ENCODE results near the gene LAMTOR3. TPM values are rescaled to one million over a fixed set of nuclear protein-coding genes. Genes with fewer than 3 reads are reported as not detected.

LAMTOR3 gene
- total and polyA plus RNA-seq, 4 donors, result 13.5 to 26.3 (median 19.8) TPM

DNA sequence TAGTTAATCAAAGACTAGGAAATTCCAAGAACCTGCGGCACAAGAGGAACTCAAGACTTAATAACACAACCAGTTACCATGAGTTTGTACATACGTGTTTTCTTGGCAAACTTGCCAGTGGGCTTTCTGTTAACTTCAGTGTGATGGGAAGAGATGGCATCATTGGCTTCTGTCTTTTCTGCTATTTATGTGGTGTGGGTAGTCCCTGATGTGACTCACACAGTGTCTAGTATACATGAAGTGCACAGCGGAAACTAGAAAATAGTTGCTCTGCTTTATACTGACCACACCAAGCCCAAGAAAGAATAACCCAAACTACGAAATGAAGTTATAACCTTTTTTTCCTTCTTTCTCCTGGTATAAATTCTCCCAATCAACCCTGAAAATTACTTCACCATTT, 53.1 kb downstream of the LAMTOR3 start:
- no peak for TF ChIP-seq NR2F2 (IDR thresholded peaks at IDR 0.05)
- TF ChIP-seq EGR1 (IDR thresholded peaks at IDR 0.05; ENCODE audit: low read depth in 2 of 2), result no peak
- TF ChIP-seq, protein P1, sequence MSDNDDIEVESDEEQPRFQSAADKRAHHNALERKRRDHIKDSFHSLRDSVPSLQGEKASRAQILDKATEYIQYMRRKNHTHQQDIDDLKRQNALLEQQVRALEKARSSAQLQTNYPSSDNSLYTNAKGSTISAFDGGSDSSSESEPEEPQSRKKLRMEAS (IDR thresholded peaks at IDR 0.05), result no peak
- H3K4me1 ChIP-seq (ENCODE audit: control insufficient read depth in 4 of 4, insufficient read depth in 4 of 4, low read length in 3 of 4), result no peaks in the 10 kb centered on the region
- H3K9me3 ChIP-seq (ENCODE audit: control insufficient read depth in 4 of 4, low read length in 3 of 4), result no peaks in the 10 kb centered on the region
- no peak overlapping the region for H3K9ac ChIP-seq (ENCODE audit: low read depth in 1 of 2, low read length in 2 of 2)
- DNase-seq (ENCODE audit: low spot score), result no peak
- H3K27ac ChIP-seq (ENCODE audit: low read depth in 1 of 2, low read length in 2 of 2), result no peak overlapping the region
- H3K36me3 ChIP-seq (ENCODE audit: control insufficient read depth in 4 of 4, insufficient read depth in 3 of 4, low read depth in 1 of 4, low read length in 3 of 4), result no peaks in the 10 kb centered on the region
- H3K4me3 ChIP-seq (ENCODE audit: low read depth in 1 of 3, low read length in 3 of 3), result no peak overlapping the region
- WGBS, result 92% methylated on average over 4 of the region's 4 CpGs
- no peaks in the 10 kb centered on the region for H3K27me3 ChIP-seq (ENCODE audit: control insufficient read depth in 4 of 4, insufficient read depth in 4 of 4, low read length in 3 of 4)

- no peak for DNase-seq (ENCODE audit: low spot score)
- Histone ChIP-seq H3K4me1 (ENCODE audit: control insufficient read depth in 4 of 4, insufficient read depth in 4 of 4, low read length in 3 of 4) (peaks cover 0 to under 1% (median 0%) of the 10 kb centered on the region in 4 donors), H3K27me3 (ENCODE audit: control insufficient read depth in 4 of 4, insufficient read depth in 4 of 4, low read length in 3 of 4) (no peaks in the 10 kb centered on the region), H3K36me3 (ENCODE audit: control insufficient read depth in 4 of 4, insufficient read depth in 3 of 4, low read depth in 1 of 4, low read length in 3 of 4) (no peaks in the 10 kb centered on the region), H3K9ac (ENCODE audit: low read depth in 1 of 2, low read length in 2 of 2) (no peak overlapping the region), H3K4me3 (ENCODE audit: low read depth in 1 of 3, low read length in 3 of 3) (no peak overlapping the region), H3K9me3 (ENCODE audit: control insufficient read depth in 4 of 4, low read length in 3 of 4) (no peaks in the 10 kb centered on the region), H3K27ac (ENCODE audit: low read depth in 1 of 2, low read length in 2 of 2) (no peak overlapping the region)
- WGBS, result 90% methylated on average over 2 of the region's 2 CpGs
- TF ChIP-seq CTCF (IDR thresholded peaks at IDR 0.05; ENCODE audit: low read depth, low read length, missing input control), result no peak
- TF ChIP-seq RXRA (IDR thresholded peaks at IDR 0.05), result no peak
- TF ChIP-seq ATF3 (IDR thresholded peaks at IDR 0.05), result no peak
- TF ChIP-seq, protein P2, sequence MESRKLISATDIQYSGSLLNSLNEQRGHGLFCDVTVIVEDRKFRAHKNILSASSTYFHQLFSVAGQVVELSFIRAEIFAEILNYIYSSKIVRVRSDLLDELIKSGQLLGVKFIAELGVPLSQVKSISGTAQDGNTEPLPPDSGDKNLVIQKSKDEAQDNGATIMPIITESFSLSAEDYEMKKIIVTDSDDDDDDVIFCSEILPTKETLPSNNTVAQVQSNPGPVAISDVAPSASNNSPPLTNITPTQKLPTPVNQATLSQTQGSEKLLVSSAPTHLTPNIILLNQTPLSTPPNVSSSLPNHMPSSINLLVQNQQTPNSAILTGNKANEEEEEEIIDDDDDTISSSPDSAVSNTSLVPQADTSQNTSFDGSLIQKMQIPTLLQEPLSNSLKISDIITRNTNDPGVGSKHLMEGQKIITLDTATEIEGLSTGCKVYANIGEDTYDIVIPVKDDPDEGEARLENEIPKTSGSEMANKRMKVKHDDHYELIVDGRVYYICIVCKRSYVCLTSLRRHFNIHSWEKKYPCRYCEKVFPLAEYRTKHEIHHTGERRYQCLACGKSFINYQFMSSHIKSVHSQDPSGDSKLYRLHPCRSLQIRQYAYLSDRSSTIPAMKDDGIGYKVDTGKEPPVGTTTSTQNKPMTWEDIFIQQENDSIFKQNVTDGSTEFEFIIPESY (IDR thresholded peaks at IDR 0.05), result no peak
- TF ChIP-seq GABPA (IDR thresholded peaks at IDR 0.05 in 1 of 2, conservative IDR thresholded peaks at IDR 0.05 in 1 of 2), result no peak
These were observed 55.3 kb downstream of the LAMTOR3 start for GRCh38 chr4:99838927-99839326.

DNA sequence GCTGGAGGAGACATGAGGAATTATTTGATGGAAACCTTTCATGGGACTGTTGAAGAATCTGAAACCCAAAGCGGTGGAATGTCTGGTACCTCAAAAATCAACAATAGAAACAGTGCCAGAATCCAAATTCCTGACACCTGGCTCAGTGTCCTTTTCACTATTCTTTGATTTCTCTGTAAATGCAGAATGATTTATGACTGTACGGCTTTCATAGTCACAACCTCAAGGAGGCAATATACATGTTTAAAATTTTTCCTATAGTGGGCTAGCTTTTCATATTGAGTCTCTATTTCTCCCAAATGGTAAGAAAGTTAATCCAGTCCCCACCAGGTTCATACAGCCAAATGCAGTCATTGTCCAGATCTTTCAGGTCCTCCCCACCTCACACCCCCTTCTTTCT, 58.3 kb downstream of the LAMTOR3 start:
- peaks cover 2 to 11% (median 9%) of the 10 kb centered on the region in 4 donors for H3K4me1 ChIP-seq (ENCODE audit: control insufficient read depth in 4 of 4, insufficient read depth in 4 of 4, low read length in 3 of 4)
- H3K27ac ChIP-seq (ENCODE audit: low read depth in 1 of 2, low read length in 2 of 2), result no peak overlapping the region
- no peak overlapping the region for H3K4me3 ChIP-seq (ENCODE audit: low read depth in 1 of 3, low read length in 3 of 3)
- no peaks in the 10 kb centered on the region for H3K36me3 ChIP-seq (ENCODE audit: control insufficient read depth in 4 of 4, insufficient read depth in 3 of 4, low read depth in 1 of 4, low read length in 3 of 4)
- no peak for TF ChIP-seq RAD21 (IDR thresholded peaks at IDR 0.05)
- TF ChIP-seq SP1 (IDR thresholded peaks at IDR 0.05), result no peak
- no peak for TF ChIP-seq NR2F2 (IDR thresholded peaks at IDR 0.05)
- TF ChIP-seq, protein P2 (IDR thresholded peaks at IDR 0.05), result no peak
- no peaks in the 10 kb centered on the region for H3K9me3 ChIP-seq (ENCODE audit: control insufficient read depth in 4 of 4, low read length in 3 of 4)
- H3K9ac ChIP-seq (ENCODE audit: low read depth in 1 of 2, low read length in 2 of 2), result no peak overlapping the region
- no peaks in the 10 kb centered on the region for H3K27me3 ChIP-seq (ENCODE audit: control insufficient read depth in 4 of 4, insufficient read depth in 4 of 4, low read length in 3 of 4)
- WGBS, result 73% methylated on average over 2 of the region's 2 CpGs
- no peak for DNase-seq (ENCODE audit: low spot score)

All from liver (tissue), 9 donors.